Measurements from ENCODE around the gene DOCK6. TPM values are rescaled to one million over a fixed set of nuclear protein-coding genes. Genes with fewer than 3 reads are reported as not detected.

DOCK6 gene
- total RNA-seq, 1 experiment from 2014 or later = 88.8 TPM

- TF ChIP-seq E2F5 (CRISPR knock-in tag; IDR thresholded peaks at IDR 0.05) (no peak), TP53 (CRISPR knock-in tag; IDR thresholded peaks at IDR 0.05) (no peak), JUN (CRISPR knock-in tag; IDR thresholded peaks at IDR 0.05) (no peak), ZNF138 (CRISPR knock-in tag; conservative IDR thresholded peaks at IDR 0.05) (no peak), ESRRA (CRISPR knock-in tag; IDR thresholded peaks at IDR 0.05; ENCODE audit: borderline replicate concordance) (no peak), FOXJ3 (CRISPR knock-in tag; IDR thresholded peaks at IDR 0.05; ENCODE audit: borderline replicate concordance) (no peak)
- TF ChIP-seq, protein P1, sequence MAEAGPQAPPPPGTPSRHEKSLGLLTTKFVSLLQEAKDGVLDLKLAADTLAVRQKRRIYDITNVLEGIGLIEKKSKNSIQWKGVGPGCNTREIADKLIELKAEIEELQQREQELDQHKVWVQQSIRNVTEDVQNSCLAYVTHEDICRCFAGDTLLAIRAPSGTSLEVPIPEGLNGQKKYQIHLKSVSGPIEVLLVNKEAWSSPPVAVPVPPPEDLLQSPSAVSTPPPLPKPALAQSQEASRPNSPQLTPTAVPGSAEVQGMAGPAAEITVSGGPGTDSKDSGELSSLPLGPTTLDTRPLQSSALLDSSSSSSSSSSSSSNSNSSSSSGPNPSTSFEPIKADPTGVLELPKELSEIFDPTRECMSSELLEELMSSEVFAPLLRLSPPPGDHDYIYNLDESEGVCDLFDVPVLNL (CRISPR knock-in tag; IDR thresholded peaks at IDR 0.05; ENCODE audit: borderline replicate concordance, low read depth) = no peak
These were observed 33.4 kb upstream of the DOCK6 start, which contains the start of gene TSPAN16 (continued) for GRCh38 chr19:11295665-11296245.

- CTCF ChIA-PET = interaction anchor here (0.5 to 3.1 kb wide), 6 partner anchors 26 to 123 kb away, joined by 3 to 35 read pairs (median 4); partner anchors contain the start of gene EPOR
- ATAC-seq (no peak), DNase-seq (ENCODE audit: low spot score) (no peak)
- H3K27ac Mint-ChIP-seq = no peak overlapping the region
- H3K4me3 Mint-ChIP-seq = no peak overlapping the region
- no peaks in the 10 kb centered on the region for H3K36me3 Mint-ChIP-seq
- POLR2A ChIA-PET = no interaction called here
- no peak for TF ChIP-seq TEAD4 (CRISPR knock-in tag; IDR thresholded peaks at IDR 0.05)
- H3K4me1 Mint-ChIP-seq = peaks cover 12% of the 10 kb centered on the region
- no peaks in the 10 kb centered on the region for H3K9me3 Mint-ChIP-seq
- no peaks in the 10 kb centered on the region; the same call in 1 of the 2 replicates for H3K27me3 Mint-ChIP-seq (ENCODE audit: low read depth)
These were observed 32.9 kb upstream of the DOCK6 start for GRCh38 chr19:11295180-11295579.

DNA sequence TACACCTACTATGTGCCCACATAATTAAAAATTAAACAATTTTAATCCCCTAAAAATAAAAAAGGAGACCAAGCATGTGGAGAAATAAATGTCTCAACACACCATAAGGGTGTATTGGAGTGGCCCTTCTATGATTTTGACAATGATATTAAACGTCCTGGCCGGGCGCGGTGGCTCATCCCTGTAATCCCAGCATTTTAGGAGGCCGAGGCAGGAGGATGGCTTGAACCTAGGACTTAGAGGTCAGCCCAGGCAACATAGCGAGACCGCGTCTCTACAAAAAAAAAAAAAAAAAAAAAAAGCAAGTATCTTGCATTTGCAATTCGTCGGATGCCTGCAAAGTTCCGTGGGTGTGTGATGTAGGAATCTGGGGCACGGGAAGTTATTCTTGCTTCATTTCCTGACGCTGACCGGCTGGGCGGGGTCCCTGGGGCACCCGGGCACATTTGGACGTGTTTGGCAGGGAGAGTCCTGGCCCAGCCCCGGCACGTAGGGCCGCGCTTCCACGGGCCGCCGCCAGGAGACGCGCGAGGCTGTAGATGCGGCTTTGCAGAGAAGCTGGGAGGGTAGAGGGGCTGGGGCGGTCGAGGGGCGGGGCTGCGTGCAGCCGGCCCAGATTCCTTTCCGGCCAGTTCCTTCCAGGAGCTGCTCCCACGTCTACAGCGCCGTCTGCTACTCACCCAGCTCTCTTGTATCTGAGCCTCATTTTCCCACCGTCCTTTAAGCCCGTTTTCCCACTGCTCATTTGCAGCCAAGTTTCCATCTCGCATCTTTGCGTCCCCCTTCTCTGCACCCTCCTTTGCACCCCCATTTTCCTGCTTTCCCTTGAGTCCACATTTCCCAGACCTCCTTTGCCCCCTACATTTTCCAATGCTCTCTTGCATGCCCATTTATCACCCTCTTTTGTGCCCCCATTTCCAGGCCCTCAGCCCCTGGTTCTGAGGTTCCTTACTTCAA lies 31.4 kb upstream of the DOCK6 start:
- Mint-ChIP-seq H3K27me3 (ENCODE audit: low read depth) (no peaks in the 10 kb centered on the region; the same call in 1 of the 2 replicates), H3K27ac (peak overlapping the region; percentile 98), H3K4me1 (peaks cover 8% of the 10 kb centered on the region), H3K9me3 (no peaks in the 10 kb centered on the region), H3K36me3 (no peaks in the 10 kb centered on the region), H3K4me3 (peak overlapping the region; percentile 61)
- ATAC-seq (peak; percentile 94), DNase-seq (ENCODE audit: low spot score) (peak; percentile 99)
- ChIA-PET POLR2A (interaction anchor here (0.6 to 1.0 kb wide), 6 partner anchors 53 to 332 kb away, joined by 3 to 11 read pairs (median 4); partner anchors contain the start of genes CCDC159 and TMEM205), CTCF (interaction anchor here (0.6 to 3.1 kb wide), 74 partner anchors 8 to 442 kb away, joined by 3 to 59 read pairs (median 5); partner anchors contain the start of genes CCDC159, ECSIT, ELAVL3 and EPOR)
- TF ChIP-seq ETV6 (CRISPR knock-in tag; IDR thresholded peaks at IDR 0.05) (peak; percentile 56; the same call in 1 of the 2 replicates), CTCF (IDR thresholded peaks at IDR 0.05) (peak; percentile 90), ELF4 (CRISPR knock-in tag; IDR thresholded peaks at IDR 0.05; ENCODE audit: low read depth) (no peak), ZNF425 (CRISPR knock-in tag; conservative IDR thresholded peaks at IDR 0.05) (no peak), SOX15 (CRISPR knock-in tag; IDR thresholded peaks at IDR 0.05) (no peak), ATF2 (CRISPR knock-in tag; IDR thresholded peaks at IDR 0.05; ENCODE audit: borderline replicate concordance, low read depth) (no peak), TCF7 (CRISPR knock-in tag; IDR thresholded peaks at IDR 0.05; ENCODE audit: low read depth) (no peak)
- TF ChIP-seq, protein P2, sequence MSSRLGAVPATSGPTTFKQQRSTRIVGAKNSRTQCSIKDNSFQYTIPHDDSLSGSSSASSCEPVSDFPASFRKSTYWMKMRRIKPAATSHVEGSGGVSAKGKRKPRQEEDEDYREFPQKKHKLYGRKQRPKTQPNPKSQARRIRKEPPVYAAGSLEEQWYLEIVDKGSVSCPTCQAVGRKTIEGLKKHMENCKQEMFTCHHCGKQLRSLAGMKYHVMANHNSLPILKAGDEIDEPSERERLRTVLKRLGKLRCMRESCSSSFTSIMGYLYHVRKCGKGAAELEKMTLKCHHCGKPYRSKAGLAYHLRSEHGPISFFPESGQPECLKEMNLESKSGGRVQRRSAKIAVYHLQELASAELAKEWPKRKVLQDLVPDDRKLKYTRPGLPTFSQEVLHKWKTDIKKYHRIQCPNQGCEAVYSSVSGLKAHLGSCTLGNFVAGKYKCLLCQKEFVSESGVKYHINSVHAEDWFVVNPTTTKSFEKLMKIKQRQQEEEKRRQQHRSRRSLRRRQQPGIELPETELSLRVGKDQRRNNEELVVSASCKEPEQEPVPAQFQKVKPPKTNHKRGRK (CRISPR knock-in tag; IDR thresholded peaks at IDR 0.05; ENCODE audit: borderline replicate concordance) = no peak

Data from WTC11 (cell line).